Measurements from ENCODE around the gene XAF1. TPM values are rescaled to one million over a fixed set of nuclear protein-coding genes. Genes with fewer than 3 reads are reported as not detected.

Gene XAF1
- polyA plus RNA-seq, 1 of the 3 experiments (the other 2 are of a cell fraction) = 0.03 TPM

DNA sequence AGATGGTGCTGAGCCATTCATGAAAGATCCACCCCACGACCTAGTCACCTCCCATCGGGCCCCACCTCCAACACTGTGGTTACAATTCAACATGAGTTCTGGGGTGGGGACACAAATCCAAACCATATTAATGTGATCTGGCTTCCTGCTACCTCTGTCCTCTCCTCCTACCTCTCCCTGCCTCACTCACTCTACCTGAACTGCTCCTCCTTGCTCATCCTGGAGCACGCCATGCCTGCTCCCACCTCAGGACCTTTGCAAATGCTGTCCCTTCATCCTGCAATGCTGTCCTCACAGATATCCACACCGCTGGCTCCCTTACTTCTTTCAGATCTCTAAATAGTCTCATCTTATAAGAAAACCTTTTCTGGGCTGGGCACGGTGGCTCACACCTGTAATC is 31.8 kb upstream of the XAF1 start:
- no peaks in the 10 kb centered on the region for H3K4me1 ChIP-seq (ENCODE audit: control insufficient read depth in 1 of 2, insufficient read depth in 2 of 2, low read depth in 1 of 2, low read length in 1 of 2)
- no peaks in the 10 kb centered on the region for H4K20me1 ChIP-seq (ENCODE audit: insufficient read depth)
- no peak overlapping the region for H2AFZ ChIP-seq (ENCODE audit: low read depth)
- no peaks in the 10 kb centered on the region for H3F3A ChIP-seq (replicated peaks; ENCODE audit: insufficient read depth)
- no peaks in the 10 kb centered on the region for H3K9me3 ChIP-seq
- ChIA-PET CTCF (no interaction called here), POLR2A (no interaction called here)
- no peaks in the 10 kb centered on the region for H3K9me2 ChIP-seq
- WGBS (ENCODE audit: low lambda C conversion rate) = 34% methylated on average over 5 of the region's 5 CpGs
- no peak overlapping the region for H3K4me2 ChIP-seq
- no peaks in the 10 kb centered on the region for H3K79me2 ChIP-seq (ENCODE audit: insufficient read depth)
- H3K4me3 ChIP-seq (ENCODE audit: low read depth in 2 of 2, low read length in 1 of 2) = no peak overlapping the region
- no peaks in the 10 kb centered on the region for H3K36me3 ChIP-seq (replicated peaks in 1 of 2; ENCODE audit: control insufficient read depth in 1 of 2, insufficient read depth in 2 of 2, low read length in 1 of 2)
- peaks cover 57% of the 10 kb centered on the region for H3K27me3 ChIP-seq (ENCODE audit: insufficient read depth)
- H3K27ac ChIP-seq (ENCODE audit: low read depth in 2 of 2, low read length in 1 of 2) = no peak overlapping the region
- H3K9ac ChIP-seq = no peak overlapping the region
- no peak for DNase-seq
- TF ChIP-seq EP300 (IDR thresholded peaks at IDR 0.05; ENCODE audit: borderline replicate concordance in 1 of 2, low read depth in 1 of 2, low read length in 1 of 2) (no peak), GABPA (IDR thresholded peaks at IDR 0.05; ENCODE audit: low read depth) (no peak), NRF1 (IDR thresholded peaks at IDR 0.05; ENCODE audit: low read depth, low read length) (no peak), MXI1 (IDR thresholded peaks at IDR 0.05; ENCODE audit: low read depth, low read length) (no peak), USF1 (IDR thresholded peaks at IDR 0.05; ENCODE audit: borderline replicate concordance, low read depth) (no peak), RFX5 (IDR thresholded peaks at IDR 0.05; ENCODE audit: low read length) (no peak), SMC3 (IDR thresholded peaks at IDR 0.05; ENCODE audit: low read depth, low read length) (no peak), USF2 (IDR thresholded peaks at IDR 0.05; ENCODE audit: borderline replicate concordance, low read depth, low read length) (no peak), GATA2 (CRISPR knock-in tag; IDR thresholded peaks at IDR 0.05) (no peak), MEF2A (IDR thresholded peaks at IDR 0.05; ENCODE audit: borderline replicate concordance, low read depth) (no peak), TEAD4 (IDR thresholded peaks at IDR 0.05; ENCODE audit: borderline replicate concordance, insufficient read depth) (no peak), NFIC (IDR thresholded peaks at IDR 0.05; ENCODE audit: borderline replicate concordance) (no peak), FOXM1 (IDR thresholded peaks at IDR 0.05; ENCODE audit: low read depth) (no peak), RAD21 (IDR thresholded peaks at IDR 0.05; ENCODE audit: low read length) (no peak)
- TF ChIP-seq, protein P1, sequence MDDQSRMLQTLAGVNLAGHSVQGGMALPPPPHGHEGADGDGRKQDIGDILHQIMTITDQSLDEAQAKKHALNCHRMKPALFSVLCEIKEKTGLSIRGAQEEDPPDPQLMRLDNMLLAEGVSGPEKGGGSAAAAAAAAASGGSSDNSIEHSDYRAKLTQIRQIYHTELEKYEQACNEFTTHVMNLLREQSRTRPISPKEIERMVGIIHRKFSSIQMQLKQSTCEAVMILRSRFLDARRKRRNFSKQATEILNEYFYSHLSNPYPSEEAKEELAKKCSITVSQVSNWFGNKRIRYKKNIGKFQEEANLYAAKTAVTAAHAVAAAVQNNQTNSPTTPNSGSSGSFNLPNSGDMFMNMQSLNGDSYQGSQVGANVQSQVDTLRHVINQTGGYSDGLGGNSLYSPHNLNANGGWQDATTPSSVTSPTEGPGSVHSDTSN (IDR thresholded peaks at IDR 0.05) = no peak
- TF ChIP-seq, protein P2, sequence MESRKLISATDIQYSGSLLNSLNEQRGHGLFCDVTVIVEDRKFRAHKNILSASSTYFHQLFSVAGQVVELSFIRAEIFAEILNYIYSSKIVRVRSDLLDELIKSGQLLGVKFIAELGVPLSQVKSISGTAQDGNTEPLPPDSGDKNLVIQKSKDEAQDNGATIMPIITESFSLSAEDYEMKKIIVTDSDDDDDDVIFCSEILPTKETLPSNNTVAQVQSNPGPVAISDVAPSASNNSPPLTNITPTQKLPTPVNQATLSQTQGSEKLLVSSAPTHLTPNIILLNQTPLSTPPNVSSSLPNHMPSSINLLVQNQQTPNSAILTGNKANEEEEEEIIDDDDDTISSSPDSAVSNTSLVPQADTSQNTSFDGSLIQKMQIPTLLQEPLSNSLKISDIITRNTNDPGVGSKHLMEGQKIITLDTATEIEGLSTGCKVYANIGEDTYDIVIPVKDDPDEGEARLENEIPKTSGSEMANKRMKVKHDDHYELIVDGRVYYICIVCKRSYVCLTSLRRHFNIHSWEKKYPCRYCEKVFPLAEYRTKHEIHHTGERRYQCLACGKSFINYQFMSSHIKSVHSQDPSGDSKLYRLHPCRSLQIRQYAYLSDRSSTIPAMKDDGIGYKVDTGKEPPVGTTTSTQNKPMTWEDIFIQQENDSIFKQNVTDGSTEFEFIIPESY (IDR thresholded peaks at IDR 0.05; ENCODE audit: borderline replicate concordance, low read depth) = no peak
- TF ChIP-seq, protein P3, sequence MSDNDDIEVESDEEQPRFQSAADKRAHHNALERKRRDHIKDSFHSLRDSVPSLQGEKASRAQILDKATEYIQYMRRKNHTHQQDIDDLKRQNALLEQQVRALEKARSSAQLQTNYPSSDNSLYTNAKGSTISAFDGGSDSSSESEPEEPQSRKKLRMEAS (IDR thresholded peaks at IDR 0.05; ENCODE audit: low read depth) = no peak

All from SK-N-SH (cell line).